Choroid plexus epithelial cell (primary cell): ENCODE measurements around the gene MANBA.

Experiments used
- DNase-seq: peaks from one replicate; pipeline ENCODE4 v3.0.0-alpha.2; 2010; ENCODE audit warnings: low read depth
- H3K4me3 ChIP-seq: 2 replicates; pipeline ENCODE4 v1.5.1; 2011; ENCODE audit warnings: low read depth, mild to moderate bottlenecking, control low read depth, low read length, moderate library complexity
- CTCF ChIP-seq: conservative IDR thresholded peaks from 2 replicates; pipeline ENCODE4 v1.5.1; 2011; ENCODE audit warnings: low read depth, mild to moderate bottlenecking, control low read depth, inconsistent platforms, low read length, moderate library complexity

MANBA gene

GRCh38 chr4:102633100-102633499, 127.7 kb downstream of the MANBA start:
- no peak for TF ChIP-seq CTCF
- no peak for DNase-seq

GRCh38 chr4:102632241-102633065, 128.3 kb downstream of the MANBA start:
- no peak for TF ChIP-seq CTCF
- H3K4me3 ChIP-seq, result no peak overlapping the region
- DNase-seq, result no peak

More at GRCh38 chr4:102633100-102633499, 127.7 kb downstream of the MANBA start:
- no peak overlapping the region for H3K4me3 ChIP-seq

- DNase-seq, result no peak
- no peak overlapping the region for H3K4me3 ChIP-seq
- no peak for TF ChIP-seq CTCF
These were observed 129.2 kb downstream of the MANBA start for GRCh38 chr4:102631616-102632015.

- no peak for DNase-seq
- H3K4me3 ChIP-seq, result no peak overlapping the region
- TF ChIP-seq CTCF, result no peak
These were observed 131.1 kb downstream of the MANBA start for GRCh38 chr4:102629673-102630072.

- peak; percentile 28 for DNase-seq
- no peak overlapping the region for H3K4me3 ChIP-seq
- no peak for TF ChIP-seq CTCF
These were observed 132.8 kb downstream of the MANBA start for GRCh38 chr4:102627831-102628523.

GRCh38 chr4:102625232-102625930, 135.4 kb downstream of the MANBA start:
- DNase-seq, result peak; percentile 81
- TF ChIP-seq CTCF, result peak; percentile 66
- no peak overlapping the region for H3K4me3 ChIP-seq
